Measurements from ENCODE around the gene PER1. TPM values are rescaled to one million over a fixed set of nuclear protein-coding genes. Genes with fewer than 3 reads are reported as not detected.

Gene PER1
- total RNA-seq, 1 donor from 2014 or later = 75.9 TPM

DNA sequence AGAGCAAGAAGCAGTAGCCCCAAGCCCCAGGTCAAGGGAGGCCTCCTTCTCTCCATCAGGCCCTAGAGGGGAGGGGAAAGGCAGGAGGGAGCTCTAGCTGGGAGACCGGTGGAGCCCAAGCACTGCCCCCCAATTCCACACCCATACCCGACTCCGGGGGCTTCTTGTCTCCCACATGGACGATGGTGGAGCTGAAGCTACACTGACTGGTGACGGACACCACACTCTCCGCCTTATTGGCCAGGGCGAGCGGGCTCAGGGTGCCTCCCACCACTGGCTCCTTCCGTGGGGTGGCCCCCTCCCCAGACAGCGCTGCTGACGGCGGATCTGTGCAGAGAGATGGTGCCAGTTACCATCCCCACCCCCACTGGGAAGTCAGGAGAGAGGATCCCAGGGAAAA lies 6.4 kb downstream of the PER1 start:
- H3K4me1 Mint-ChIP-seq (ENCODE audit: low read depth) = peaks cover 11% of the 10 kb centered on the region
- H3K27me3 Mint-ChIP-seq (ENCODE audit: low read depth) = no peaks in the 10 kb centered on the region
- TF ChIP-seq, protein P1, sequence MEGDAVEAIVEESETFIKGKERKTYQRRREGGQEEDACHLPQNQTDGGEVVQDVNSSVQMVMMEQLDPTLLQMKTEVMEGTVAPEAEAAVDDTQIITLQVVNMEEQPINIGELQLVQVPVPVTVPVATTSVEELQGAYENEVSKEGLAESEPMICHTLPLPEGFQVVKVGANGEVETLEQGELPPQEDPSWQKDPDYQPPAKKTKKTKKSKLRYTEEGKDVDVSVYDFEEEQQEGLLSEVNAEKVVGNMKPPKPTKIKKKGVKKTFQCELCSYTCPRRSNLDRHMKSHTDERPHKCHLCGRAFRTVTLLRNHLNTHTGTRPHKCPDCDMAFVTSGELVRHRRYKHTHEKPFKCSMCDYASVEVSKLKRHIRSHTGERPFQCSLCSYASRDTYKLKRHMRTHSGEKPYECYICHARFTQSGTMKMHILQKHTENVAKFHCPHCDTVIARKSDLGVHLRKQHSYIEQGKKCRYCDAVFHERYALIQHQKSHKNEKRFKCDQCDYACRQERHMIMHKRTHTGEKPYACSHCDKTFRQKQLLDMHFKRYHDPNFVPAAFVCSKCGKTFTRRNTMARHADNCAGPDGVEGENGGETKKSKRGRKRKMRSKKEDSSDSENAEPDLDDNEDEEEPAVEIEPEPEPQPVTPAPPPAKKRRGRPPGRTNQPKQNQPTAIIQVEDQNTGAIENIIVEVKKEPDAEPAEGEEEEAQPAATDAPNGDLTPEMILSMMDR (IDR thresholded peaks at IDR 0.05) = no peak
- H3K4me3 Mint-ChIP-seq (ENCODE audit: unreplicated experiment) = no peak overlapping the region
- H3K36me3 Mint-ChIP-seq (ENCODE audit: low read depth) = peaks cover 52% of the 10 kb centered on the region
- peak overlapping the region; percentile 77 for H3K27ac Mint-ChIP-seq (ENCODE audit: unreplicated experiment)
- no peak for DNase-seq (ENCODE audit: low spot score)
- H3K9me3 Mint-ChIP-seq (ENCODE audit: low read depth) = no peaks in the 10 kb centered on the region

DNA sequence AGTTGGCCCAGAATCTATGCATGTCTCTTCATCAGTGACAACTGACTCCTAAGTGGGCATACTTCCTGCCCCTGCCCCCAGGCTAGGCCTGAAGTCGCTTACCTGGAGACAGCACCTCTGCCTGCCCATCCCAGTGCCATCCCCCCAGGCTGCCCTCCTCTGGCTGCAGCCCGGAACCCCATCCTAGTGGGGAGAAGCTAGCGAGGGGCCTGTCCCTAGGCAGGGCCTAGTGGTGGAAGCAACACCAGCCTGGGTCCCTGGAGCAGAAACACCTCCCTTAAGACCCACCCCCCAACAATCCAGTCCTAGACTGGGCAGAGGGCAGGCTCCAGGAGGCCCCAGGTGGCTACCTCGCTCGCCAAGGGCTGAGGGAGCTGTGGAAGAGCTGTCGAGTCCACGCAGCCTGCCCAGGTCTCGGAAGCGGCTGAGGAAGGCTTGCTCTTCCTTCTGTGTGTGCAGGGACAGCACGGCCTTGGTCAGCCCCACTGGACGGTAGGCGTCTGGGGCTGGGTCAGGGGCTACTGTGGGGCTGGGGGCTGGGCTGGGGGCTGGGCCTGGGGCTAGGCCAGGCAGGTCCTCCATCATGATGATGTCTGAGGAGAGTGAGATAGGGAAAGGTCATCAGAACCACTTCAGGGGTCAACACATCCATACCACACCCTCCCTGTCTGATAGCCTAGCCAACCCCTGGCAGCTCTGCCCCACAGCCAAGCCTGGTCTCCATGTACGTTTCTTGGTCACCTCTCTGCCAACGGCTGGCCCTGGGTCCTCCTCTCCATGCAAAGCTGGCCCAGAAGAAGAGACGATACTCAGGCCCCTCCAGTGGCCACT lies 7.6 kb downstream of the PER1 start:
- DNase-seq (ENCODE audit: low spot score) = no peak
- Mint-ChIP-seq H3K27me3 (ENCODE audit: low read depth) (no peaks in the 10 kb centered on the region), H3K36me3 (ENCODE audit: low read depth) (peaks cover 53% of the 10 kb centered on the region), H3K9me3 (ENCODE audit: low read depth) (no peaks in the 10 kb centered on the region), H3K4me1 (ENCODE audit: low read depth) (no peaks in the 10 kb centered on the region), H3K27ac (ENCODE audit: unreplicated experiment) (no peak overlapping the region), H3K4me3 (ENCODE audit: unreplicated experiment) (no peak overlapping the region)
- TF ChIP-seq, protein P1 (IDR thresholded peaks at IDR 0.05) = no peak

DNA sequence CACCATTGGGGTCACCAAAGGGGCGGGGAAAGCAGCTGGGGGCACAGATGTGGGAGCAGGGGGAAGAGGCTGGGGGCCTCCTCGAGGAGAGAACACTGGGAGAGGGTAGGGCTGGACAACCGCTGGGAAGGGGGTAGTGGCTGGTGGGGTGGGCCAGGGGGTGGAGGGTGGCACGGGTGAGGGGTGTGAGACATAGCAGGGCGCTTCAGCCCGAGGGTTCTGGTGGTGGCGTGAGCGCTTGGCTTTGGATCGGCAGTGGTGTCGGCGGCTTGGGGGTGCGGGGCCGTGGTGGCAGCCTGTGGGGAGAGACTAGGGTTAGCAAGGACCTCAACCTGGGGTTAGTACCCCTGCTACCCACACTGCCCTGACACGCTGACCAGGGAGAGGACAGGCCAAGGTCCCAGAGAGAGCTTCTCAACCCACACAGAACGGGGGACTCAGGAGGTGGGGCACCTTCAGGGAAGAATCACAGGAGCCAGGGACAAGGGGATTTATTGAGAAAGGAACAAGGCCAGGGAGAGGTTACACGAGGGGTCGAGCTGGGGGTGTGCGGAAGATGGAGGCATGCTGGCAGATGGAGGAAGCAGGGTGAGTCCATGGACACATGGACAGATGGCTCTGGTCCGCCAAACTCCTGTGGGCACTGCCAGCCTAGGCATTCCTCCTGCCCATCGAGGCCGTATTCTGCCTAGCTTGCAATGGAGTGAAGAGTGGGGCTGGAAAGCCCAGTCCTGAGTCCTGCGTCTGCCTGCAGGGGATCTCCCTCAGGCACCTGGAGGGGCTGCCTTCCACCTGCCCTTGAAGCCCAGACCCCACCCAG lies 8.4 kb downstream of the PER1 start:
- H3K36me3 Mint-ChIP-seq (ENCODE audit: low read depth) = peaks cover 50% of the 10 kb centered on the region
- no peaks in the 10 kb centered on the region for H3K27me3 Mint-ChIP-seq (ENCODE audit: low read depth)
- H3K9me3 Mint-ChIP-seq (ENCODE audit: low read depth) = no peaks in the 10 kb centered on the region
- peak overlapping the region; percentile 41 for H3K27ac Mint-ChIP-seq (ENCODE audit: unreplicated experiment)
- H3K4me1 Mint-ChIP-seq (ENCODE audit: low read depth) = no peaks in the 10 kb centered on the region
- TF ChIP-seq, protein P1 (IDR thresholded peaks at IDR 0.05) = no peak
- no peak for DNase-seq (ENCODE audit: low spot score)
- no peak overlapping the region for H3K4me3 Mint-ChIP-seq (ENCODE audit: unreplicated experiment)

DNA sequence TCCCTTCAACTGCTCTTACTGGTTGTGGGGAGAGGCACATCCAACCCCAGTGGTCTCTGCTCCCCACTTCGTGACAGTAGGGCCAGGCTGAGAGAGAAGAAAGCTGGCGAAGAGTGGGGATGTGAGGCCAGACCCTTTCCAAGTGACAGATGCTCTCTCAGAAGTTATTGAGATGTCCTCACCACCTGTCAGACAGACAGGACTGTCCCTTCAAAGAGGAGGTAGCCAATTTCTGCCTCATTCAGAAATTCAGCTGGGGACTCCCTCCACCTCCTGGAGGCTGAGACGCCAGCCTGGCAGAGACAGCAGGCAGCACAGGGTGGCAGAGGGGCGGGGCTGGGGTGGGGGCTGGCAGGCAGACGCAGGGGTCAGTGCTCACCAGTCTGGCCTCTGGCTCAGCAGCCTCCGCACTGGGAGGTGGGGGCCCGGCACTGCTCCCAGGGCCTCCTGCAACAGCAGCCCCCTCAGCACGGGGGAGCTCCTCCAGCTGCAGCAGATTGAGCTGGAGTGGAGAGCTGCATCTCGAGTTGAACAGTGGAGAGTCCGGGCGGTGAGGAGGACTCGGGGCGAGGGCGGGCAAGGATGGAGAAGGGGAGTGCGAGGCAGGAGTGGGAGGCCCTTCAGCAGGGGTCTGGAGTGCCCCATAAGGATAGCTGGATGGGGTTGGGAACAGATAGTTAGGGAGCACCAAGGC lies 9.2 kb downstream of the PER1 start:
- Mint-ChIP-seq H3K27me3 (ENCODE audit: low read depth) (no peaks in the 10 kb centered on the region), H3K4me3 (ENCODE audit: unreplicated experiment) (no peak overlapping the region), H3K27ac (ENCODE audit: unreplicated experiment) (peak overlapping the region; percentile 17), H3K9me3 (ENCODE audit: low read depth) (no peaks in the 10 kb centered on the region), H3K4me1 (ENCODE audit: low read depth) (no peaks in the 10 kb centered on the region), H3K36me3 (ENCODE audit: low read depth) (peaks cover 44% of the 10 kb centered on the region)
- no peak for DNase-seq (ENCODE audit: low spot score)
- TF ChIP-seq, protein P1 (IDR thresholded peaks at IDR 0.05) = no peak
